ENCODE results near the gene DDX25. TPM values are rescaled to one million over a fixed set of nuclear protein-coding genes. Genes with fewer than 3 reads are reported as not detected.

DDX25 gene
- total RNA-seq, 4 donors from 2014 or later, result 0.06 to 0.17 TPM; not detected in 2

- intact Hi-C loops (cut with DNase I), result loop anchor here (5.0 kb wide), 1 partner anchor 140 kb away; the partner anchor contains the start of gene CDON
- DNase-seq (ENCODE audit: extremely low spot score), result peak; percentile 55
- Histone ChIP-seq H3K9me3 (no peaks in the 10 kb centered on the region), H3K4me3 (no peak overlapping the region), H3K27ac (replicated peaks in 1 of 4) (no peak overlapping the region), H3K36me3 (no peaks in the 10 kb centered on the region), H3K4me1 (peaks cover 0 to 7% (median 3%) of the 10 kb centered on the region in 4 donors), H3K27me3 (peaks cover 0 to 16% (median 0%) of the 10 kb centered on the region in 4 donors)
- TF ChIP-seq POLR2AphosphoS5 (IDR thresholded peaks at IDR 0.05) (no peak), POLR2A (IDR thresholded peaks at IDR 0.05; ENCODE audit: low read depth) (no peak), CTCF (IDR thresholded peaks at IDR 0.05) (no peak), EP300 (IDR thresholded peaks at IDR 0.05) (no peak)
- 89% methylated on average over 3 of the region's 3 CpGs for WGBS
Measured at GRCh38 chr11:125922156-125922555, 17.8 kb downstream of the DDX25 start.

- Histone ChIP-seq H3K27me3 (peaks cover 0 to 16% (median 0%) of the 10 kb centered on the region in 4 donors), H3K4me3 (no peak overlapping the region), H3K4me1 (peaks cover 0 to 7% (median 3%) of the 10 kb centered on the region in 4 donors), H3K9me3 (no peaks in the 10 kb centered on the region), H3K27ac (replicated peaks in 1 of 4) (no peak overlapping the region), H3K36me3 (no peaks in the 10 kb centered on the region)
- WGBS, result 4% methylated on average over 8 of the region's 8 CpGs
- peak; percentile 91 for DNase-seq (ENCODE audit: extremely low spot score)
- intact Hi-C loops (cut with DNase I), result loop anchor here (1.0 to 5.0 kb wide), 2 partner anchors 139 to 270 kb away; partner anchors contain the start of gene CDON
- TF ChIP-seq EP300 (IDR thresholded peaks at IDR 0.05) (no peak), POLR2AphosphoS5 (IDR thresholded peaks at IDR 0.05) (no peak), CTCF (IDR thresholded peaks at IDR 0.05) (peak; percentile 78 to 88 (median 82)), POLR2A (IDR thresholded peaks at IDR 0.05; ENCODE audit: low read depth) (no peak)
Measured at GRCh38 chr11:125923012-125923579, 18.8 kb downstream of the DDX25 start.

GRCh38 chr11:125923633-125924032, 19.3 kb downstream of the DDX25 start:
- Histone ChIP-seq H3K4me1 (peaks cover 0 to 7% (median 3%) of the 10 kb centered on the region in 4 donors), H3K9me3 (no peaks in the 10 kb centered on the region), H3K27ac (replicated peaks in 1 of 4) (no peak overlapping the region), H3K27me3 (peaks cover 0 to 10% (median 0%) of the 10 kb centered on the region in 4 donors), H3K36me3 (no peaks in the 10 kb centered on the region), H3K4me3 (no peak overlapping the region)
- intact Hi-C loops (cut with DNase I), result loop anchor here (1.0 to 5.0 kb wide), 2 partner anchors 139 to 270 kb away; partner anchors contain the start of gene CDON
- WGBS, result 92% methylated on average over 8 of the region's 8 CpGs
- TF ChIP-seq POLR2A (IDR thresholded peaks at IDR 0.05; ENCODE audit: low read depth), result no peak
- TF ChIP-seq CTCF (IDR thresholded peaks at IDR 0.05), result no peak
- TF ChIP-seq POLR2AphosphoS5 (IDR thresholded peaks at IDR 0.05), result no peak
- TF ChIP-seq EP300 (IDR thresholded peaks at IDR 0.05), result no peak
- peak; percentile 68 for DNase-seq (ENCODE audit: extremely low spot score)

GRCh38 chr11:125924384-125925007, 20.2 kb downstream of the DDX25 start:
- Histone ChIP-seq H3K9me3 (no peaks in the 10 kb centered on the region), H3K36me3 (no peaks in the 10 kb centered on the region), H3K4me1 (peaks cover 0 to 7% (median 3%) of the 10 kb centered on the region in 4 donors), H3K27ac (replicated peaks in 1 of 4) (no peak overlapping the region), H3K27me3 (peaks cover 0 to 7% (median 0%) of the 10 kb centered on the region in 4 donors), H3K4me3 (no peak overlapping the region)
- peak; percentile 83 for DNase-seq (ENCODE audit: extremely low spot score)
- 86% methylated on average over 9 of the region's 9 CpGs for WGBS
- no peak for TF ChIP-seq EP300 (IDR thresholded peaks at IDR 0.05)
- no peak for TF ChIP-seq POLR2AphosphoS5 (IDR thresholded peaks at IDR 0.05)
- TF ChIP-seq CTCF (IDR thresholded peaks at IDR 0.05), result no peak
- no peak for TF ChIP-seq POLR2A (IDR thresholded peaks at IDR 0.05; ENCODE audit: low read depth)
- intact Hi-C loops (cut with DNase I), result loop anchor here (5.0 kb wide), 1 partner anchor 138 kb away; the partner anchor contains the start of gene CDON

All from esophagus muscularis mucosa (tissue), 4 donors.